HepG2 (cell line): ENCODE results near the gene KIF19. TPM values are rescaled to one million over a fixed set of nuclear protein-coding genes. Genes with fewer than 3 reads are reported as not detected.

Experiments
- ATM ChIP-seq: fragments of 450-650 bp; IDR thresholded peaks from 2 replicates; pipeline ENCODE4 v1.7.1; 2017; ENCODE audit warnings: mild to moderate bottlenecking, borderline replicate concordance
- BCL6 ChIP-seq: IDR thresholded peaks from 2 replicates; pipeline ENCODE4 v1.6.1; 2016; ENCODE audit warnings: missing genetic modification reagents, missing compliant biosample characterization
- CCAR2 ChIP-seq: fragments of 200-400 bp; formaldehyde crosslinking; optimal IDR thresholded peaks from 2 replicates; pipeline ENCODE3; 2018; ENCODE audit warnings: low read depth, mild to moderate bottlenecking, low read length, moderate library complexity
- HES4 ChIP-seq: sonication (generic); formaldehyde crosslinking; IDR thresholded peaks from 2 replicates; pipeline ENCODE4 v1.9.0; 2021; ENCODE audit warnings: mild to moderate bottlenecking, missing genetic modification reagents, borderline replicate concordance
- HNF4A ChIP-seq: sonication (generic); formaldehyde crosslinking; IDR thresholded peaks from 2 replicates; pipeline ENCODE4 v1.4.0; 2020; ENCODE audit warnings: missing genetic modification reagents
- HNF4G ChIP-seq, 2 experiments: sonication (generic) in 1 of 2; formaldehyde crosslinking in 1 of 2; IDR thresholded peaks; 2 replicates each; pipeline versions ENCODE4 v1.4.0 to v1.6.1; 2011 to 2020; ENCODE audit warnings: borderline replicate concordance in 2 of 2, low read depth in 2 of 2, mild to moderate bottlenecking in 2 of 2, low read length in 1 of 2, missing genetic modification reagents in 1 of 2, moderate library complexity in 1 of 2
- JUND ChIP-seq: sonication (generic); formaldehyde crosslinking; IDR thresholded peaks from 2 replicates; pipeline ENCODE4 v1.8.0; 2022; ENCODE audit warnings: mild to moderate bottlenecking, missing genetic modification reagents
- KLF11 ChIP-seq: IDR thresholded peaks from 2 replicates; pipeline ENCODE4 v1.6.1; 2016; ENCODE audit warnings: missing compliant biosample characterization
- MEIS1 ChIP-seq: sonication (generic); formaldehyde crosslinking; IDR thresholded peaks from 2 replicates; pipeline ENCODE4 v1.9.0; 2021; ENCODE audit warnings: mild to moderate bottlenecking, missing genetic modification reagents, moderate library complexity, borderline replicate concordance
- NFATC3 ChIP-seq: sonication (generic); formaldehyde crosslinking; IDR thresholded peaks from 2 replicates; pipeline ENCODE4 v1.5.1; 2020; ENCODE audit warnings: mild to moderate bottlenecking, missing genetic modification reagents
- RBM22 ChIP-seq: fragments of 200-400 bp; formaldehyde crosslinking; optimal IDR thresholded peaks from 2 replicates; pipeline ENCODE3; 2017; ENCODE audit warnings: mild to moderate bottlenecking, low read length, moderate library complexity
- STAT5B ChIP-seq: sonication (generic); formaldehyde crosslinking; IDR thresholded peaks from 2 replicates; pipeline ENCODE4 v1.4.0; 2020; ENCODE audit warnings: missing genetic modification reagents
- TOPORS ChIP-seq: sonication (generic); formaldehyde crosslinking; IDR thresholded peaks from 2 replicates; pipeline ENCODE4 v1.8.0; 2023; ENCODE audit warnings: mild to moderate bottlenecking, missing genetic modification reagents
- ZFP36L1 ChIP-seq: sonication (generic); formaldehyde crosslinking; IDR thresholded peaks from 2 replicates; pipeline ENCODE4 v1.8.0; 2022; ENCODE audit warnings: mild to moderate bottlenecking, missing genetic modification reagents, moderate library complexity
- ZKSCAN8 ChIP-seq: IDR thresholded peaks from 2 replicates; pipeline ENCODE4 v1.6.1; 2016; ENCODE audit warnings: borderline replicate concordance, missing genetic modification reagents, missing compliant biosample characterization
- ZNF20 ChIP-seq: sonication (generic); formaldehyde crosslinking; IDR thresholded peaks from 2 replicates; pipeline ENCODE4 v1.4.0; 2020; ENCODE audit warnings: mild to moderate bottlenecking, moderate library complexity, missing genetic modification reagents
- ZNF296 ChIP-seq: sonication (generic); formaldehyde crosslinking; conservative IDR thresholded peaks from 2 replicates; pipeline ENCODE4 v1.5.0; 2020; ENCODE audit warnings: mild to moderate bottlenecking, missing genetic modification reagents
- ZNF326 ChIP-seq: sonication (generic); formaldehyde crosslinking; IDR thresholded peaks from 2 replicates; pipeline ENCODE4 v1.4.0; 2020; ENCODE audit warnings: missing genetic modification reagents, borderline replicate concordance
- ZNF567 ChIP-seq: sonication (generic); formaldehyde crosslinking; IDR thresholded peaks from 2 replicates; pipeline ENCODE4 v1.8.1; 2023; ENCODE audit warnings: mild to moderate bottlenecking, missing genetic modification reagents, borderline replicate concordance
- ZNF614 ChIP-seq: IDR thresholded peaks from 2 replicates; pipeline ENCODE4 v1.6.1; 2018; ENCODE audit warnings: missing biosample characterization, missing genetic modification reagents, inconsistent platforms, borderline replicate concordance
- polyA plus RNA-seq, 8 experiments: library from polyadenylated mRNA; depleted of rRNA in 3 of 8; stranded (reverse) in 7 of 8; unstranded in 1 of 8; fragments of >200 nt; fragmentation: Illumina TruSeq in 4 of 8; extraction: Trizol in 4 of 8; gene quantifications; 2 replicates each; pipeline versions ENCODE4 v1.2.1 to v1.2.3, GENCODE V29; 2011 to 2016; ENCODE audit warnings: low read depth in 4 of 8, missing spikeins in 1 of 8, mixed read lengths in 1 of 8; ENCODE audit not compliant: insufficient read depth in 1 of 8
- total RNA-seq, 5 experiments: library from RNA; depleted of rRNA; stranded (reverse); fragments of >200 nt; fragmentation: Illumina TruSeq; extraction: Trizol; gene quantifications; 2 replicates each; pipeline ENCODE4 v1.2.3, GENCODE V29; 2016; ENCODE audit warnings: low read depth in 1 of 5
- TF ChIP-seq, protein P1 (sequence below): sonication (generic); formaldehyde crosslinking; IDR thresholded peaks from 2 replicates; pipeline ENCODE4 v1.4.0; 2020; ENCODE audit warnings: missing genetic modification reagents
- TF ChIP-seq, protein P2 (sequence below): IDR thresholded peaks from 2 replicates; pipeline ENCODE4 v1.6.1; 2016; ENCODE audit warnings: missing biosample characterization, missing genetic modification reagents, low read depth
- TF ChIP-seq, protein P3 (sequence below): sonication (generic); formaldehyde crosslinking; IDR thresholded peaks from 2 replicates; pipeline ENCODE4 v1.8.1; 2023; ENCODE audit warnings: mild to moderate bottlenecking, missing genetic modification reagents
- TF ChIP-seq, protein P4 (sequence below): sonication (generic); formaldehyde crosslinking; IDR thresholded peaks from 2 replicates; pipeline ENCODE4 v1.5.0; 2020; ENCODE audit warnings: mild to moderate bottlenecking, missing genetic modification reagents

KIF19 gene
- total and polyA plus RNA-seq, 2 of the 13 experiments (the other 11 are each of a cell fraction or from before 2014, with no cell fraction given), result not detected

DNA sequence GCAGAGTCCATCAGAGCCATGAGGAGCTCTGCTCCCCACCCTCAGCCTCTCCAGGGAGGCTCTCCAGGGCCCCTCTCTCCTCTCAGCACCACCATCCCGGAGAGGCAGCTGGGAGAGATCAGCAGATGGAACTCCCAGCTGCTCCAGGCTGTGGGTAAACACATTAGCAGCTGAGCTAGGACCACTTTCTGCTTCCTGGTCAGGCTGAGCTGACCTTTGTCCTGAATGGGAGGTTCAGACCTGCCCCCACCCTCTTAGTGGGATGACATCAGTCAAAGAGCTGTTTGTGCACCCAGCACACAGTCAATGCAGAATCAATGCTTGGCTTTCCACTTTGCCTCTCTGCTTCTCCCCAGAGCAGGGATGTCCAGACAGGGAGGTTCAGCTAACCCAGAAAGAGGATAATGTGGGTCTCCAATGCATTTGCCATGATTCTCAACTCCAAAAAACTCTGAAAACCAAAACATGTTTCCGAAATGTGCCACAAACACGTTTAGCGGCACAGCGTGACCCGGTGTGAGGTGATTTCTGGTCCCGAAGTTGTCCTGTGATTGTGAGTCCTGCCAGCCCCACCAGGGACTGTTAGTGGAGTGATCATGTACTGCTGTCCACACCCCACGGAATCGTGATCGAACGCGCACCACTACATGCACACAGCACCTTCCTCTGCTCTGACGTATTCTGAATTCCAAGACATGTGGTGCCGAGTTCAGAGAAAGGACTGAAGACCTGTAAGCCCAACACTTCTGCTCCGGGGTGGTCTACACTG is 48.0 kb downstream of the KIF19 start (continued):
- TF ChIP-seq, protein P1, sequence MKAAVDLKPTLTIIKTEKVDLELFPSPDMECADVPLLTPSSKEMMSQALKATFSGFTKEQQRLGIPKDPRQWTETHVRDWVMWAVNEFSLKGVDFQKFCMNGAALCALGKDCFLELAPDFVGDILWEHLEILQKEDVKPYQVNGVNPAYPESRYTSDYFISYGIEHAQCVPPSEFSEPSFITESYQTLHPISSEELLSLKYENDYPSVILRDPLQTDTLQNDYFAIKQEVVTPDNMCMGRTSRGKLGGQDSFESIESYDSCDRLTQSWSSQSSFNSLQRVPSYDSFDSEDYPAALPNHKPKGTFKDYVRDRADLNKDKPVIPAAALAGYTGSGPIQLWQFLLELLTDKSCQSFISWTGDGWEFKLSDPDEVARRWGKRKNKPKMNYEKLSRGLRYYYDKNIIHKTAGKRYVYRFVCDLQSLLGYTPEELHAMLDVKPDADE (CRISPR knock-in tag), result no peak
- no peak for TF ChIP-seq ZNF20 (CRISPR knock-in tag)
- no peak for TF ChIP-seq ZNF326 (CRISPR knock-in tag)
- no peak for TF ChIP-seq CCAR2
- no peak for TF ChIP-seq HES4 (CRISPR knock-in tag)
- TF ChIP-seq ZFP36L1 (CRISPR knock-in tag), result no peak
- TF ChIP-seq, protein P2, sequence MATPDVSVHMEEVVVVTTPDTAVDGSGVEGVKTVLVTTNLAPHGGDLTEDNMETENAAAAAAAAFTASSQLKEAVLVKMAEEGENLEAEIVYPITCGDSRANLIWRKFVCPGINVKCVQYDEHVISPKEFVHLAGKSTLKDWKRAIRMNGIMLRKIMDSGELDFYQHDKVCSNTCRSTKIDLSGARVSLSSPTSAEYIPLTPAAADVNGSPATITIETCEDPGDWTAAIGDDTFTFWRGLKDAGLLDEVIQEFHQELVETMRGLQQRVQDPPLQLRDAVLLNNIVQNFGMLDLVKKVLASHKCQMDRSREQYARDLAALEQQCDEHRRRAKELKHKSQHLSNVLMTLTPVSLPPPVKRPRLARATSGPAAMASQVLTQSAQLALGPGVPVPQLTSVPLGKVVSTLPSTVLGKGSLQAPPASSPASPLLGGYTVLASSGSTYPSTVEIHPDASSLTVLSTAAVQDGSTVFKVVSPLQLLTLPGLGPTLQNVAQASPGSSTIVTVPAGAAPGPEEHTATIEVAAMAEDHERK (CRISPR knock-in tag), result no peak
- peak; percentile 97 for TF ChIP-seq HNF4G (IDR thresholded peaks at IDR 0.05; ENCODE audit: borderline replicate concordance, low read depth, low read length)
- peak; percentile 98 for TF ChIP-seq HNF4G (CRISPR knock-in tag; IDR thresholded peaks at IDR 0.05; ENCODE audit: borderline replicate concordance, low read depth)
- TF ChIP-seq MEIS1 (CRISPR knock-in tag), result peak; percentile 93; the same call in 1 of the 2 replicates
- no peak for TF ChIP-seq NFATC3 (CRISPR knock-in tag)
- no peak for TF ChIP-seq ATM
- peak; percentile 46 for TF ChIP-seq BCL6 (CRISPR knock-in tag)
- TF ChIP-seq STAT5B, result no peak
- peak; percentile 96 for TF ChIP-seq JUND (CRISPR knock-in tag)
- peak; percentile 98 for TF ChIP-seq HNF4A (CRISPR knock-in tag)
- TF ChIP-seq ZKSCAN8 (CRISPR knock-in tag), result peak; percentile 87; the same call in 1 of the 2 replicates
- TF ChIP-seq ZNF614 (CRISPR knock-in tag), result peak; percentile 94
- TF ChIP-seq, protein P3, sequence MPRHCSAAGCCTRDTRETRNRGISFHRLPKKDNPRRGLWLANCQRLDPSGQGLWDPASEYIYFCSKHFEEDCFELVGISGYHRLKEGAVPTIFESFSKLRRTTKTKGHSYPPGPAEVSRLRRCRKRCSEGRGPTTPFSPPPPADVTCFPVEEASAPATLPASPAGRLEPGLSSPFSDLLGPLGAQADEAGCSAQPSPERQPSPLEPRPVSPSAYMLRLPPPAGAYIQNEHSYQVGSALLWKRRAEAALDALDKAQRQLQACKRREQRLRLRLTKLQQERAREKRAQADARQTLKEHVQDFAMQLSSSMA (CRISPR knock-in tag), result no peak
- TF ChIP-seq ZNF567 (CRISPR knock-in tag), result no peak
- TF ChIP-seq RBM22, result no peak
- TF ChIP-seq KLF11, result no peak
- TF ChIP-seq, protein P4, sequence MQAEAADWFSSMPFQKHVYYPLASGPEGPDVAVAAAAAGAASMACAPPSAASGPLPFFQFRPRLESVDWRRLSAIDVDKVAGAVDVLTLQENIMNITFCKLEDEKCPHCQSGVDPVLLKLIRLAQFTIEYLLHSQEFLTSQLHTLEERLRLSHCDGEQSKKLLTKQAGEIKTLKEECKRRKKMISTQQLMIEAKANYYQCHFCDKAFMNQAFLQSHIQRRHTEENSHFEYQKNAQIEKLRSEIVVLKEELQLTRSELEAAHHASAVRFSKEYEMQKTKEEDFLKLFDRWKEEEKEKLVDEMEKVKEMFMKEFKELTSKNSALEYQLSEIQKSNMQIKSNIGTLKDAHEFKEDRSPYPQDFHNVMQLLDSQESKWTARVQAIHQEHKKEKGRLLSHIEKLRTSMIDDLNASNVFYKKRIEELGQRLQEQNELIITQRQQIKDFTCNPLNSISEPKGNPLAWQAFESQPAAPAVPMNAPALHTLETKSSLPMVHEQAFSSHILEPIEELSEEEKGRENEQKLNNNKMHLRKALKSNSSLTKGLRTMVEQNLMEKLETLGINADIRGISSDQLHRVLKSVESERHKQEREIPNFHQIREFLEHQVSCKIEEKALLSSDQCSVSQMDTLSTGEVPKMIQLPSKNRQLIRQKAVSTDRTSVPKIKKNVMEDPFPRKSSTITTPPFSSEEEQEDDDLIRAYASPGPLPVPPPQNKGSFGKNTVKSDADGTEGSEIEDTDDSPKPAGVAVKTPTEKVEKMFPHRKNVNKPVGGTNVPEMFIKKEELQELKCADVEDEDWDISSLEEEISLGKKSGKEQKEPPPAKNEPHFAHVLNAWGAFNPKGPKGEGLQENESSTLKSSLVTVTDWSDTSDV (CRISPR knock-in tag), result no peak
- TF ChIP-seq TOPORS (CRISPR knock-in tag), result peak; percentile 43; the same call in 1 of the 2 replicates
- no peak for TF ChIP-seq ZNF296 (CRISPR knock-in tag)
